ENCODE results near the gene EPN1.

Gene EPN1

DNA sequence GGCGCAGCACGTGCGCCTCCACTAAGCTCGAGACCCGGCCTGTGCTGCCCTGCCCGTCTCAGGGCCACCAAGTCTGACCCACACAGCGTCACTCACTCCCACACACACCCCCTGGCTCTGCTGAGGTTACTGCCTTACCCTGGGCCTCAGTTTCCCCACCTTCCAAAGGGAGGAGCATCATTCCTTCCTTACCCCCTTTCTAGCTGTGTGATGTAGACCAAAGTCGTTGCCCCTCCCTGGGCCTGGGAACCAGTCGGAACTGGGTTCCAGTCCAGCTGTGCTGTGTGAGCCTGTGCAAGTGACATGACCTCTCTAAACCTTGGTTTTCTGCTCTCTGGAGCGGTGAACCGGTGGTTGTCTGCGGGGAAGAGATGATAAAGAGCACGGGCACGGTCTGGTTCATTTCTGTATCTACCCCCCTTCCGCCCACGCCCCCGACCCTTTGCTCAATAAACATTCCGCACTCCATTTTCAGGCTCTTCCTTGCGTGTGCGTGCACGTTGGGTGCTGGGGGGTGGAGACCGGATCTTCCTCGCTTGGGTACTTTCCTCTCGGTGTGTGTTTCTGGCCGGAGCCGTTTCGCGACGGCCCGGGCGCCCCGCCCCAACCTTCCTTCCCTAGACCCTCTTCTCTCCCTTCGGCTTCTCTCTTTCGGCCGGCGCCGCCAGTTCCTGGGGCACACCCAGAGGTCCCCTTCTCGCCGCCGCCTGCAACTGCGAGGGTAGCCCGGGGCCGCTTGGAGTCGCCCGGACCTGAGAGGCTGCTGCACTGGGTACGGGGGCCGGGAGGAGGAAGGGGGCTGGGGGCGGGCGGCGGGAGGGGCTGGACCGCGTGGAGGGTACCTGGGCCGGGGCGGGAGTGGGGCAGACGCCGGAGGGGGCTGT lies 31.8 kb upstream of the EPN1 start, which contains the start of gene ZNF581:
ZNF581 (plus strand) TSS at position 647 of the 884 bp plus-strand sequence. CDS start 923 bp downstream, outside the sequence.
- Histone ChIP-seq H3K4me1 (ENCODE audit: control insufficient read depth, low read length) (peaks cover 63% of the 10 kb centered on the region), H3K9me2 (replicated peaks; ENCODE audit: control insufficient read depth, low read length) (no peaks in the 10 kb centered on the region), H3K27ac (ENCODE audit: low read depth, low read length) (peak within 1 kb of the TSS; percentile 99), H3K27me3 (ENCODE audit: control insufficient read depth, low read length) (no peaks in the 10 kb centered on the region), H3K4me3 (ENCODE audit: low read length) (peak within 1 kb of the TSS; percentile 95), H3K4me2 (ENCODE audit: low read length) (peak within 1 kb of the TSS; percentile 87), H3K9me3 (ENCODE audit: control insufficient read depth, insufficient read depth, low read length) (no peaks in the 10 kb centered on the region), H4K20me1 (ENCODE audit: control insufficient read depth, insufficient read depth, low read depth, low read length) (no peaks in the 10 kb centered on the region), H3F3A (ENCODE audit: control insufficient read depth, insufficient read depth) (peaks cover 46% of the 10 kb centered on the region), H3K36me3 (ENCODE audit: control insufficient read depth, low read length) (peaks cover 59% of the 10 kb centered on the region), H3K79me2 (ENCODE audit: control insufficient read depth, low read length) (peaks cover 79% of the 10 kb centered on the region)
- no peak for TF ChIP-seq EZH2phosphoT487 (IDR thresholded peaks at IDR 0.05; ENCODE audit: borderline replicate concordance, low read length)
- TF ChIP-seq, protein P1, sequence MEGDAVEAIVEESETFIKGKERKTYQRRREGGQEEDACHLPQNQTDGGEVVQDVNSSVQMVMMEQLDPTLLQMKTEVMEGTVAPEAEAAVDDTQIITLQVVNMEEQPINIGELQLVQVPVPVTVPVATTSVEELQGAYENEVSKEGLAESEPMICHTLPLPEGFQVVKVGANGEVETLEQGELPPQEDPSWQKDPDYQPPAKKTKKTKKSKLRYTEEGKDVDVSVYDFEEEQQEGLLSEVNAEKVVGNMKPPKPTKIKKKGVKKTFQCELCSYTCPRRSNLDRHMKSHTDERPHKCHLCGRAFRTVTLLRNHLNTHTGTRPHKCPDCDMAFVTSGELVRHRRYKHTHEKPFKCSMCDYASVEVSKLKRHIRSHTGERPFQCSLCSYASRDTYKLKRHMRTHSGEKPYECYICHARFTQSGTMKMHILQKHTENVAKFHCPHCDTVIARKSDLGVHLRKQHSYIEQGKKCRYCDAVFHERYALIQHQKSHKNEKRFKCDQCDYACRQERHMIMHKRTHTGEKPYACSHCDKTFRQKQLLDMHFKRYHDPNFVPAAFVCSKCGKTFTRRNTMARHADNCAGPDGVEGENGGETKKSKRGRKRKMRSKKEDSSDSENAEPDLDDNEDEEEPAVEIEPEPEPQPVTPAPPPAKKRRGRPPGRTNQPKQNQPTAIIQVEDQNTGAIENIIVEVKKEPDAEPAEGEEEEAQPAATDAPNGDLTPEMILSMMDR (IDR thresholded peaks at IDR 0.05; ENCODE audit: low read depth, low read length, poor library complexity, severe bottlenecking), result no peak

- TF ChIP-seq, protein P1 (IDR thresholded peaks at IDR 0.05; ENCODE audit: low read depth, low read length, poor library complexity, severe bottlenecking), result no peak
- TF ChIP-seq EZH2phosphoT487 (IDR thresholded peaks at IDR 0.05; ENCODE audit: borderline replicate concordance, low read length), result no peak
- Histone ChIP-seq H3K4me1 (ENCODE audit: control insufficient read depth, low read length) (peaks cover 63% of the 10 kb centered on the region), H3F3A (ENCODE audit: control insufficient read depth, insufficient read depth) (peaks cover 46% of the 10 kb centered on the region), H4K20me1 (ENCODE audit: control insufficient read depth, insufficient read depth, low read depth, low read length) (no peaks in the 10 kb centered on the region), H3K4me2 (ENCODE audit: low read length) (peak overlapping the region; percentile 87), H3K36me3 (ENCODE audit: control insufficient read depth, low read length) (peaks cover 61% of the 10 kb centered on the region), H3K9me2 (replicated peaks; ENCODE audit: control insufficient read depth, low read length) (no peaks in the 10 kb centered on the region), H3K27me3 (ENCODE audit: control insufficient read depth, low read length) (no peaks in the 10 kb centered on the region), H3K27ac (ENCODE audit: low read depth, low read length) (peak overlapping the region; percentile 99), H3K79me2 (ENCODE audit: control insufficient read depth, low read length) (peaks cover 81% of the 10 kb centered on the region), H3K9me3 (ENCODE audit: control insufficient read depth, insufficient read depth, low read length) (no peaks in the 10 kb centered on the region), H3K4me3 (ENCODE audit: low read length) (peak overlapping the region; percentile 95)
Measured at GRCh38 chr19:55643887-55644176, 31.2 kb upstream of the EPN1 start.

DNA sequence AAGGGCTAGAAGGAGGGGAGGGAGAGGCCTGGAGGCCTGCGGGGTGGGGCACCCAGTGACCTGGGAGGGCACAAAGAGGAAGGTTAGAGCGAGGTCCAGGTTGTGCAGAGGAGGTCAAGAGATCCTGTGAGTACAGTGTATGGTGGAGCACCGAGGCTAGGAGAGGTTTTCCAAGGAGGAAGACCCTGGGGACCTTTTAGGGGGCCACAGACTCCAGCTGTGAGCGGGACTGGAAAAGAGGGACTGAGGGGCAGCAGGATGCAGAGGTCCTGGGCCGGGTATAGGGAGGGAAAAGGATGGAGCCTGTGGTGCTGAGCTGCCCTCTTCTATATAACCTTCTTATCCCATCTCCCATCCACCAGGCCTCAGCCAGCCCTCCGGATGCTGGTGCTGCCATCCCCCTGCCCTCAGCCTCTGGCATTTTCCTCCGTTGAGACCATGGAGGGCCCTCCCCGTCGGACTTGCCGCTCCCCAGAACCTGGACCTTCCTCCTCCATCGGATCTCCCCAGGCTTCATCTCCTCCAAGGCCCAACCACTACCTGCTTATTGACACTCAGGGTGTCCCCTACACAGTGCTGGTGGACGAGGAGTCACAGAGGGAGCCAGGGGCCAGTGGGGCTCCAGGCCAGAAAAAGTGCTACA lies 30.7 kb upstream of the EPN1 start:
- TF ChIP-seq, protein P1 (IDR thresholded peaks at IDR 0.05; ENCODE audit: low read depth, low read length, poor library complexity, severe bottlenecking), result no peak
- no peak for TF ChIP-seq EZH2phosphoT487 (IDR thresholded peaks at IDR 0.05; ENCODE audit: borderline replicate concordance, low read length)
- Histone ChIP-seq H3K79me2 (ENCODE audit: control insufficient read depth, low read length) (peaks cover 83% of the 10 kb centered on the region), H3K27ac (ENCODE audit: low read depth, low read length) (peak overlapping the region; percentile 99), H3F3A (ENCODE audit: control insufficient read depth, insufficient read depth) (peaks cover 44% of the 10 kb centered on the region), H3K9me3 (ENCODE audit: control insufficient read depth, insufficient read depth, low read length) (no peaks in the 10 kb centered on the region), H3K36me3 (ENCODE audit: control insufficient read depth, low read length) (peaks cover 63% of the 10 kb centered on the region), H3K27me3 (ENCODE audit: control insufficient read depth, low read length) (no peaks in the 10 kb centered on the region), H3K4me3 (ENCODE audit: low read length) (peak overlapping the region; percentile 95), H3K4me1 (ENCODE audit: control insufficient read depth, low read length) (peaks cover 63% of the 10 kb centered on the region), H3K9me2 (replicated peaks; ENCODE audit: control insufficient read depth, low read length) (no peaks in the 10 kb centered on the region), H3K4me2 (ENCODE audit: low read length) (peak overlapping the region; percentile 87), H4K20me1 (ENCODE audit: control insufficient read depth, insufficient read depth, low read depth, low read length) (no peaks in the 10 kb centered on the region)

All from DOHH2 (cell line).